GM18520 (cell line): ENCODE data around the gene INPP4B.

ENCODE experiments used
- ATAC-seq: cut with Tn5 transposase; IDR thresholded peaks from one replicate; pipeline ENCODE4 v1.9.1; 2021; ENCODE audit not compliant: unreplicated experiment

Gene INPP4B

GRCh38 chr4:142354794-142355420 lies 491.2 kb downstream of the INPP4B start:
- no peak for ATAC-seq

- ATAC-seq = no peak
Observed at GRCh38 chr4:142354041-142354440, 492.1 kb downstream of the INPP4B start.

- no peak for ATAC-seq
Observed at GRCh38 chr4:142353149-142353738, 492.9 kb downstream of the INPP4B start.

GRCh38 chr4:142352712-142353111 lies 493.4 kb downstream of the INPP4B start:
- ATAC-seq = no peak

GRCh38 chr4:142351958-142352357 lies 494.1 kb downstream of the INPP4B start:
- no peak for ATAC-seq

GRCh38 chr4:142350871-142351270 lies 495.2 kb downstream of the INPP4B start:
- no peak for ATAC-seq

- no peak for ATAC-seq
Observed at GRCh38 chr4:142348613-142349021, 497.5 kb downstream of the INPP4B start.

GRCh38 chr4:142347241-142347640 lies 498.9 kb downstream of the INPP4B start:
- ATAC-seq = no peak

GRCh38 chr4:142345924-142346323 lies 500.2 kb downstream of the INPP4B start:
- ATAC-seq = no peak

- no peak for ATAC-seq
Observed at GRCh38 chr4:142341268-142341667, 504.8 kb downstream of the INPP4B start.

GRCh38 chr4:142339053-142339452 lies 507.0 kb downstream of the INPP4B start:
- no peak for ATAC-seq

- no peak for ATAC-seq
Observed at GRCh38 chr4:142336251-142336934, 509.7 kb downstream of the INPP4B start.

GRCh38 chr4:142334931-142335330 lies 511.2 kb downstream of the INPP4B start:
- no peak for ATAC-seq

GRCh38 chr4:142331646-142332045 lies 514.5 kb downstream of the INPP4B start:
- ATAC-seq = no peak

GRCh38 chr4:142331132-142331531 lies 515.0 kb downstream of the INPP4B start:
- no peak for ATAC-seq

GRCh38 chr4:142330311-142330710 lies 515.8 kb downstream of the INPP4B start:
- no peak for ATAC-seq

- ATAC-seq = no peak
Observed at GRCh38 chr4:142329313-142329712, 516.8 kb downstream of the INPP4B start.

- ATAC-seq = no peak
Observed at GRCh38 chr4:142326181-142326580, 519.9 kb downstream of the INPP4B start.

GRCh38 chr4:142324572-142324971 lies 521.5 kb downstream of the INPP4B start:
- no peak for ATAC-seq

- no peak for ATAC-seq
Observed at GRCh38 chr4:142322996-142323395, 523.1 kb downstream of the INPP4B start.

- ATAC-seq = no peak
Observed at GRCh38 chr4:142318280-142318679, 527.8 kb downstream of the INPP4B start.

- no peak for ATAC-seq
Observed at GRCh38 chr4:142316913-142317312, 529.2 kb downstream of the INPP4B start.
